ENCODE measurements around the gene ARMCX1.
"Not testable (repeated sequence)": the region's sequence is repeated elsewhere in the genome, so short reads cannot be mapped to it uniquely, and the experiment has no call there.

ARMCX1 gene

GRCh38 chrX:101550362-101550750 lies at the start of gene ARMCX1:
Gene ARMCX1, plus strand, starts transcription at chrX:101550547. Its CDS starts 2,384 bp downstream, at chrX:101552931.
- peak in 1 of 2 experiments; percentile 48 for DNase-seq

- not testable (repeated sequence) for DNase-seq
Observed at GRCh38 chrX:101502929-101503328, 47.4 kb upstream of the ARMCX1 start.

GRCh38 chrX:101507372-101507771 lies 43.0 kb upstream of the ARMCX1 start:
- no peak for DNase-seq

GRCh38 chrX:101507986-101508385 lies 42.4 kb upstream of the ARMCX1 start:
- DNase-seq = no peak

GRCh38 chrX:101530944-101531343 lies 19.4 kb upstream of the ARMCX1 start:
- DNase-seq = no peak

- no peak for DNase-seq
Observed at GRCh38 chrX:101539116-101539515, 11.2 kb upstream of the ARMCX1 start.

GRCh38 chrX:101550751-101551379 lies 518 bp downstream of the ARMCX1 start:
- DNase-seq = peak in 1 of 2 experiments; percentile 1

GRCh38 chrX:101551380-101551767 lies 1.0 kb downstream of the ARMCX1 start:
- no peak for DNase-seq

- DNase-seq = no peak
Observed at GRCh38 chrX:101552714-101553113, 2.4 kb downstream of the ARMCX1 start.

GRCh38 chrX:101564651-101565050 lies 14.3 kb downstream of the ARMCX1 start:
- DNase-seq = no peak

- peak in 1 of 2 experiments; percentile 44 for DNase-seq
Observed at GRCh38 chrX:101595739-101596419, 45.5 kb downstream of the ARMCX1 start.

GRCh38 chrX:101599592-101599991 lies 49.2 kb downstream of the ARMCX1 start:
- not testable (repeated sequence) for DNase-seq

GRCh38 chrX:101602077-101602476 lies 51.7 kb downstream of the ARMCX1 start:
- DNase-seq = no peak
